ENCODE data around the gene SNRNP25. TPM values are rescaled to one million over a fixed set of nuclear protein-coding genes. Genes with fewer than 3 reads are reported as not detected.
A peak's percentile ranks its signal among the peaks of the same experiment; 100 is the strongest.

Gene SNRNP25
- total and polyA plus RNA-seq, 2 donors from 2014 or later, result 14.7 to 60.3 TPM

GRCh38 chr16:64914-65255 lies 11.3 kb downstream of the SNRNP25 start:
- Histone ChIP-seq H3K27ac (ENCODE audit: low read depth in 2 of 2, low read length in 2 of 2) (no peak overlapping the region), H3K9me3 (ENCODE audit: control insufficient read depth in 2 of 3, insufficient read depth in 1 of 3, low read length in 3 of 3) (no peaks in the 10 kb centered on the region), H3K27me3 (ENCODE audit: control insufficient read depth, insufficient read depth, low read length) (no peaks in the 10 kb centered on the region), H3K9ac (ENCODE audit: low read length in 3 of 3) (no peak overlapping the region), H3K36me3 (ENCODE audit: control insufficient read depth in 2 of 3, insufficient read depth in 3 of 3, low read length in 3 of 3) (no peaks in the 10 kb centered on the region), H3K4me3 (ENCODE audit: low read length in 3 of 3) (no peak overlapping the region), H3K4me1 (ENCODE audit: control insufficient read depth in 2 of 3, insufficient read depth in 2 of 3, low read depth in 1 of 3, low read length in 3 of 3) (peaks cover 0 to 7% (median 0%) of the 10 kb centered on the region in 3 donors)
- intact Hi-C loops (cut with DNase I), result no loop called here
- DNase-seq (peak in 1 of 5 donors; percentile 28), FAIRE-seq (no peak)
- no peak for TF ChIP-seq CTCF (IDR thresholded peaks at IDR 0.05; ENCODE audit: borderline replicate concordance, extremely low read depth, insufficient read depth)

- Histone ChIP-seq H3K27ac (ENCODE audit: low read depth in 2 of 2, low read length in 2 of 2) (no peak overlapping the region), H3K9ac (ENCODE audit: low read length in 3 of 3) (no peak overlapping the region), H3K4me1 (ENCODE audit: control insufficient read depth in 2 of 3, insufficient read depth in 2 of 3, low read depth in 1 of 3, low read length in 3 of 3) (peaks cover 0 to 10% (median 0%) of the 10 kb centered on the region in 3 donors), H3K9me3 (ENCODE audit: control insufficient read depth in 2 of 3, insufficient read depth in 1 of 3, low read length in 3 of 3) (no peaks in the 10 kb centered on the region), H3K36me3 (ENCODE audit: control insufficient read depth in 2 of 3, insufficient read depth in 3 of 3, low read length in 3 of 3) (no peaks in the 10 kb centered on the region), H3K4me3 (ENCODE audit: low read length in 3 of 3) (no peak overlapping the region), H3K27me3 (ENCODE audit: control insufficient read depth, insufficient read depth, low read length) (no peaks in the 10 kb centered on the region)
- intact Hi-C loops (cut with DNase I), result no loop called here
- FAIRE-seq, result no peak
- TF ChIP-seq CTCF (IDR thresholded peaks at IDR 0.05; ENCODE audit: borderline replicate concordance, extremely low read depth, insufficient read depth), result peak; percentile 99
- DNase-seq, result peak; percentile 77 to 93 (median 83)
Observed at GRCh38 chr16:65745-66144, 12.1 kb downstream of the SNRNP25 start.

GRCh38 chr16:66309-67182 lies 12.9 kb downstream of the SNRNP25 start:
- intact Hi-C loops (cut with DNase I), result no loop called here

More at GRCh38 chr16:66309-67182, 12.9 kb downstream of the SNRNP25 start:
- H3K9ac ChIP-seq (ENCODE audit: low read length in 3 of 3), result no peak overlapping the region
- H3K4me3 ChIP-seq (ENCODE audit: low read length in 3 of 3), result no peak overlapping the region
- H3K9me3 ChIP-seq (ENCODE audit: control insufficient read depth in 2 of 3, insufficient read depth in 1 of 3, low read length in 3 of 3), result no peaks in the 10 kb centered on the region
- FAIRE-seq (no peak), DNase-seq (peak in 2 of 5 donors; percentile 42 to 60)
- H3K4me1 ChIP-seq (ENCODE audit: control insufficient read depth in 2 of 3, insufficient read depth in 2 of 3, low read depth in 1 of 3, low read length in 3 of 3), result peaks cover 0 to 15% (median 0%) of the 10 kb centered on the region in 3 donors
- no peaks in the 10 kb centered on the region for H3K27me3 ChIP-seq (ENCODE audit: control insufficient read depth, insufficient read depth, low read length)
- no peak overlapping the region for H3K27ac ChIP-seq (ENCODE audit: low read depth in 2 of 2, low read length in 2 of 2)
- TF ChIP-seq CTCF (IDR thresholded peaks at IDR 0.05; ENCODE audit: borderline replicate concordance, extremely low read depth, insufficient read depth), result no peak
- H3K36me3 ChIP-seq (ENCODE audit: control insufficient read depth in 2 of 3, insufficient read depth in 3 of 3, low read length in 3 of 3), result no peaks in the 10 kb centered on the region
